ENCODE measurements around the gene CD2AP. TPM values are rescaled to one million over a fixed set of nuclear protein-coding genes. Genes with fewer than 3 reads are reported as not detected.
A peak's percentile ranks its signal among the peaks of the same experiment; 100 is the strongest.

The CD2AP gene
- total and polyA plus RNA-seq, 2 experiments from 2014 or later: 13.7 to 48.0 TPM

DNA sequence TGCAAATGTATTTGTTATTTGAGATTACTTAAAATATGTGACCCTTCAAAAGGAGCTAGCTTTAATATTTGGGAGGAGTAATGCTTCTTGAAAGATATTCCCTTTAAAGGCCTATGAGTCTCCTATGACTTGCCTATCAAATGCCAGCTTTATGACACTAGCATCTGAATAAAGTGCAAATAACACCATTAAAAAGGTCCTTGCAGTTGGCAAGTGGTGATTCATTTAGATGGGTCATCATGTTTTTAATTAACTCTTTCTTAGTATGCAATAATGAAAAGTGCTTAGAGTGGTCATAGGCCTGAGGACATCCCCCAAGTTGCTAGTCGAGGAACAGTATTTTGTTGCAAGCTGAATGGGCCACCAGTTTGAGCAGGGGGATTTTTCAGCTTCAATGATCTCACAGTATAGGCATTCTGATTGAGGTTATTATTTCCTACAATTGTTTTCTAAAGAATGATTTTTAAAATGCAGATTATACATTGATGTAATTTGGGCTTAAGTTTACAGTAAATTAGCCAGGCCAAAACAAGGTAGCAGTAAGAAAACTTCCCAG lies 3.7 kb upstream of the CD2AP start:
- no peaks in the 10 kb centered on the region for H3K4me1 ChIP-seq (ENCODE audit: insufficient read depth)
- no peak overlapping the region for H3K4me3 ChIP-seq
- H3K9me3 ChIP-seq (ENCODE audit: low read depth): no peaks in the 10 kb centered on the region
- H3K27ac ChIP-seq: no peak overlapping the region
- H3K4me2 ChIP-seq: no peak overlapping the region
- WGBS (ENCODE audit: low lambda C conversion rate, missing lambda C conversion rate): 88% methylated on average over 1 of the region's 1 CpG
- peaks cover 26% of the 10 kb centered on the region for H3K79me2 ChIP-seq
- no peaks in the 10 kb centered on the region for H3K36me3 ChIP-seq (replicated peaks; ENCODE audit: insufficient read depth, low read depth)
- H3K27me3 ChIP-seq: no peaks in the 10 kb centered on the region
- no peaks in the 10 kb centered on the region for H3K9me2 ChIP-seq (replicated peaks; ENCODE audit: insufficient read depth)
- TF ChIP-seq EZH2 (IDR thresholded peaks at IDR 0.05; ENCODE audit: borderline replicate concordance): no peak
- no peak for TF ChIP-seq CTCF (IDR thresholded peaks at IDR 0.05; ENCODE audit: poor library complexity)
- TF ChIP-seq EZH2phosphoT487 (IDR thresholded peaks at IDR 0.05; ENCODE audit: low read depth, severe bottlenecking, unreplicated experiment): no peak
- DNase-seq (ENCODE audit: low spot score): no peak
- H4K20me1 ChIP-seq (ENCODE audit: insufficient read depth, poor library complexity, severe bottlenecking): no peaks in the 10 kb centered on the region
- H2AFZ ChIP-seq: no peak overlapping the region

- Histone ChIP-seq H3K4me3 (no peak overlapping the region), H4K20me1 (ENCODE audit: insufficient read depth, poor library complexity, severe bottlenecking) (peaks cover 7% of the 10 kb centered on the region), H3K4me1 (ENCODE audit: insufficient read depth) (no peaks in the 10 kb centered on the region), H3K27ac (no peak overlapping the region), H3K4me2 (peak overlapping the region; percentile 81), H3K36me3 (replicated peaks; ENCODE audit: insufficient read depth, low read depth) (no peaks in the 10 kb centered on the region), H3K79me2 (peaks cover 41% of the 10 kb centered on the region), H2AFZ (no peak overlapping the region), H3K9me3 (ENCODE audit: low read depth) (no peaks in the 10 kb centered on the region), H3K27me3 (no peaks in the 10 kb centered on the region), H3K9me2 (replicated peaks; ENCODE audit: insufficient read depth) (no peaks in the 10 kb centered on the region)
- 92% methylated on average over 5 of the region's 5 CpGs for WGBS (ENCODE audit: low lambda C conversion rate, missing lambda C conversion rate)
- DNase-seq (ENCODE audit: low spot score): no peak
- TF ChIP-seq CTCF (IDR thresholded peaks at IDR 0.05; ENCODE audit: poor library complexity) (no peak), EZH2phosphoT487 (IDR thresholded peaks at IDR 0.05; ENCODE audit: low read depth, severe bottlenecking, unreplicated experiment) (no peak), EZH2 (IDR thresholded peaks at IDR 0.05; ENCODE audit: borderline replicate concordance) (no peak)
These were observed 2.2 kb upstream of the CD2AP start for GRCh38 chr6:47475319-47475816.

GRCh38 chr6:47476781-47477496 lies 650 bp upstream of the CD2AP start:
- H3K4me3 ChIP-seq: peak overlapping the region; percentile 91
- peak overlapping the region; percentile 100 for H3K27ac ChIP-seq
- TF ChIP-seq EZH2 (IDR thresholded peaks at IDR 0.05; ENCODE audit: borderline replicate concordance) (no peak), CTCF (IDR thresholded peaks at IDR 0.05; ENCODE audit: poor library complexity) (no peak), EZH2phosphoT487 (IDR thresholded peaks at IDR 0.05; ENCODE audit: low read depth, severe bottlenecking, unreplicated experiment) (no peak)
- no peaks in the 10 kb centered on the region for H3K27me3 ChIP-seq
- no peaks in the 10 kb centered on the region for H3K9me2 ChIP-seq (replicated peaks; ENCODE audit: insufficient read depth)
- peak overlapping the region; percentile 81 for H3K4me2 ChIP-seq
- WGBS (ENCODE audit: low lambda C conversion rate, missing lambda C conversion rate): 7% methylated on average over 21 of the region's 21 CpGs
- H3K4me1 ChIP-seq (ENCODE audit: insufficient read depth): peaks cover 4% of the 10 kb centered on the region
- H3K36me3 ChIP-seq (replicated peaks; ENCODE audit: insufficient read depth, low read depth): no peaks in the 10 kb centered on the region
- H3K79me2 ChIP-seq: peaks cover 57% of the 10 kb centered on the region
- peaks cover 23% of the 10 kb centered on the region for H4K20me1 ChIP-seq (ENCODE audit: insufficient read depth, poor library complexity, severe bottlenecking)
- H3K9me3 ChIP-seq (ENCODE audit: low read depth): no peaks in the 10 kb centered on the region
- peak; percentile 12 for DNase-seq (ENCODE audit: low spot score)
- peak overlapping the region; percentile 77 for H2AFZ ChIP-seq
